ENCODE measurements around the gene CHD9. TPM values are rescaled to one million over a fixed set of nuclear protein-coding genes. Genes with fewer than 3 reads are reported as not detected.

Gene CHD9
- polyA plus RNA-seq, 1 donor from 2014 or later: 69.3 TPM

- TF ChIP-seq POLR2AphosphoS5 (IDR thresholded peaks at IDR 0.05): no peak
- Histone ChIP-seq H3K4me2 (ENCODE audit: low read length) (no peak overlapping the region), H3K27me3 (ENCODE audit: insufficient read depth, low read depth, low read length) (no peaks in the 10 kb centered on the region), H3K27ac (ENCODE audit: low read length) (no peak overlapping the region), H3K9me3 (ENCODE audit: low read length) (no peaks in the 10 kb centered on the region), H4K20me1 (ENCODE audit: insufficient read depth) (no peaks in the 10 kb centered on the region), H3K9ac (ENCODE audit: low read length) (no peak overlapping the region), H3K79me2 (replicated peaks; ENCODE audit: insufficient read depth, low read length) (peaks cover 3% of the 10 kb centered on the region), H3K9me2 (ENCODE audit: insufficient read depth, low read length) (no peaks in the 10 kb centered on the region), H3K4me3 (ENCODE audit: low read length) (no peak overlapping the region), H3F3A (ENCODE audit: insufficient read depth, low read length, poor library complexity, severe bottlenecking) (no peaks in the 10 kb centered on the region), H2AFZ (ENCODE audit: low read depth, low read length) (no peak overlapping the region), H3K36me3 (ENCODE audit: insufficient read depth, low read length) (peaks cover 24% of the 10 kb centered on the region)
Observed at GRCh38 chr16:53305743-53306142, 251.0 kb downstream of the CHD9 start.

- H3K9me3 ChIP-seq (ENCODE audit: low read length): no peaks in the 10 kb centered on the region
- H3K79me2 ChIP-seq (replicated peaks; ENCODE audit: insufficient read depth, low read length): no peaks in the 10 kb centered on the region
- H3K9ac ChIP-seq (ENCODE audit: low read length): no peak overlapping the region
- H4K20me1 ChIP-seq (ENCODE audit: insufficient read depth): no peaks in the 10 kb centered on the region
- no peak overlapping the region for H3K4me2 ChIP-seq (ENCODE audit: low read length)
- TF ChIP-seq TAF1 (IDR thresholded peaks at IDR 0.05; ENCODE audit: low read depth) (no peak), MXI1 (conservative IDR thresholded peaks at IDR 0.05; ENCODE audit: poor library complexity, severe bottlenecking) (no peak), EZH2 (IDR thresholded peaks at IDR 0.05; ENCODE audit: borderline replicate concordance, insufficient read depth, low read length, poor library complexity, severe bottlenecking) (no peak), REST (IDR thresholded peaks at IDR 0.05; ENCODE audit: borderline replicate concordance) (no peak), EP300 (conservative IDR thresholded peaks at IDR 0.05; ENCODE audit: poor library complexity, severe bottlenecking) (no peak), POLR2AphosphoS5 (IDR thresholded peaks at IDR 0.05) (no peak), RAD21 (conservative IDR thresholded peaks at IDR 0.05) (no peak), CTCF (IDR thresholded peaks at IDR 0.05; ENCODE audit: poor library complexity, severe bottlenecking) (no peak), SMC3 (conservative IDR thresholded peaks at IDR 0.05; ENCODE audit: poor library complexity) (no peak)
- H3K27me3 ChIP-seq (ENCODE audit: insufficient read depth, low read depth, low read length): no peaks in the 10 kb centered on the region
- H3F3A ChIP-seq (ENCODE audit: insufficient read depth, low read length, poor library complexity, severe bottlenecking): no peaks in the 10 kb centered on the region
- no peak overlapping the region for H3K27ac ChIP-seq (ENCODE audit: low read length)
- H2AFZ ChIP-seq (ENCODE audit: low read depth, low read length): no peak overlapping the region
- H3K4me3 ChIP-seq (ENCODE audit: low read length): no peak overlapping the region
- H3K36me3 ChIP-seq (ENCODE audit: insufficient read depth, low read length): peaks cover 30% of the 10 kb centered on the region
- H3K9me2 ChIP-seq (ENCODE audit: insufficient read depth, low read length): no peaks in the 10 kb centered on the region
Observed at GRCh38 chr16:53309457-53309856, 254.7 kb downstream of the CHD9 start.

- no peak overlapping the region for H3K9ac ChIP-seq (ENCODE audit: low read length)
- H3K4me3 ChIP-seq (ENCODE audit: low read length): no peak overlapping the region
- no peaks in the 10 kb centered on the region for H3K9me2 ChIP-seq (ENCODE audit: insufficient read depth, low read length)
- TF ChIP-seq TAF1 (IDR thresholded peaks at IDR 0.05; ENCODE audit: low read depth) (no peak), EP300 (conservative IDR thresholded peaks at IDR 0.05; ENCODE audit: poor library complexity, severe bottlenecking) (no peak), EZH2 (IDR thresholded peaks at IDR 0.05; ENCODE audit: borderline replicate concordance, insufficient read depth, low read length, poor library complexity, severe bottlenecking) (no peak), REST (IDR thresholded peaks at IDR 0.05; ENCODE audit: borderline replicate concordance) (no peak), RAD21 (conservative IDR thresholded peaks at IDR 0.05) (no peak), SMC3 (conservative IDR thresholded peaks at IDR 0.05; ENCODE audit: poor library complexity) (no peak), CTCF (IDR thresholded peaks at IDR 0.05; ENCODE audit: poor library complexity, severe bottlenecking) (no peak), POLR2AphosphoS5 (IDR thresholded peaks at IDR 0.05) (no peak), MXI1 (conservative IDR thresholded peaks at IDR 0.05; ENCODE audit: poor library complexity, severe bottlenecking) (no peak)
- H3K4me2 ChIP-seq (ENCODE audit: low read length): no peak overlapping the region
- no peak overlapping the region for H3K27ac ChIP-seq (ENCODE audit: low read length)
- H3F3A ChIP-seq (ENCODE audit: insufficient read depth, low read length, poor library complexity, severe bottlenecking): no peaks in the 10 kb centered on the region
- no peaks in the 10 kb centered on the region for H3K27me3 ChIP-seq (ENCODE audit: insufficient read depth, low read depth, low read length)
- peaks cover 20% of the 10 kb centered on the region for H3K36me3 ChIP-seq (ENCODE audit: insufficient read depth, low read length)
- H3K9me3 ChIP-seq (ENCODE audit: low read length): no peaks in the 10 kb centered on the region
- peaks cover 6% of the 10 kb centered on the region for H3K79me2 ChIP-seq (replicated peaks; ENCODE audit: insufficient read depth, low read length)
- no peaks in the 10 kb centered on the region for H4K20me1 ChIP-seq (ENCODE audit: insufficient read depth)
- H2AFZ ChIP-seq (ENCODE audit: low read depth, low read length): no peak overlapping the region
Observed at GRCh38 chr16:53320992-53321391, 266.2 kb downstream of the CHD9 start.

Measured in neural cell (in vitro differentiated cells).